ENCODE measurements around the gene CHL1.

CHL1 gene

GRCh38 chr3:396293-396692, 199.7 kb downstream of the CHL1 start:
- Histone ChIP-seq H3K9me2 (ENCODE audit: low read depth, low read length) (no peaks in the 10 kb centered on the region), H3K9ac (ENCODE audit: low read length) (no peak overlapping the region), H3K4me2 (ENCODE audit: low read length) (no peak overlapping the region), H3K4me3 (ENCODE audit: low read depth, low read length, poor library complexity, severe bottlenecking) (no peak overlapping the region), H3K27ac (ENCODE audit: low read depth, low read length, poor library complexity, severe bottlenecking) (no peak overlapping the region), H4K20me1 (ENCODE audit: insufficient read depth, low read length) (no peaks in the 10 kb centered on the region), H3K9me3 (ENCODE audit: low read length) (no peaks in the 10 kb centered on the region), H3K79me2 (ENCODE audit: insufficient read depth, low read length) (no peaks in the 10 kb centered on the region), H2AFZ (ENCODE audit: low read length) (no peak overlapping the region), H3K27me3 (ENCODE audit: insufficient read depth, low read length) (no peaks in the 10 kb centered on the region), H3K4me1 (ENCODE audit: insufficient read depth, low read length, severe bottlenecking) (no peaks in the 10 kb centered on the region), H3F3A (ENCODE audit: insufficient read depth, low read length) (no peaks in the 10 kb centered on the region), H3K36me3 (ENCODE audit: insufficient read depth, low read length) (no peaks in the 10 kb centered on the region)
- TF ChIP-seq, protein P1, sequence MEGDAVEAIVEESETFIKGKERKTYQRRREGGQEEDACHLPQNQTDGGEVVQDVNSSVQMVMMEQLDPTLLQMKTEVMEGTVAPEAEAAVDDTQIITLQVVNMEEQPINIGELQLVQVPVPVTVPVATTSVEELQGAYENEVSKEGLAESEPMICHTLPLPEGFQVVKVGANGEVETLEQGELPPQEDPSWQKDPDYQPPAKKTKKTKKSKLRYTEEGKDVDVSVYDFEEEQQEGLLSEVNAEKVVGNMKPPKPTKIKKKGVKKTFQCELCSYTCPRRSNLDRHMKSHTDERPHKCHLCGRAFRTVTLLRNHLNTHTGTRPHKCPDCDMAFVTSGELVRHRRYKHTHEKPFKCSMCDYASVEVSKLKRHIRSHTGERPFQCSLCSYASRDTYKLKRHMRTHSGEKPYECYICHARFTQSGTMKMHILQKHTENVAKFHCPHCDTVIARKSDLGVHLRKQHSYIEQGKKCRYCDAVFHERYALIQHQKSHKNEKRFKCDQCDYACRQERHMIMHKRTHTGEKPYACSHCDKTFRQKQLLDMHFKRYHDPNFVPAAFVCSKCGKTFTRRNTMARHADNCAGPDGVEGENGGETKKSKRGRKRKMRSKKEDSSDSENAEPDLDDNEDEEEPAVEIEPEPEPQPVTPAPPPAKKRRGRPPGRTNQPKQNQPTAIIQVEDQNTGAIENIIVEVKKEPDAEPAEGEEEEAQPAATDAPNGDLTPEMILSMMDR (IDR thresholded peaks at IDR 0.05; ENCODE audit: low read length) = no peak
- no peak for TF ChIP-seq EZH2 (IDR thresholded peaks at IDR 0.05; ENCODE audit: borderline replicate concordance, low read length)

DNA sequence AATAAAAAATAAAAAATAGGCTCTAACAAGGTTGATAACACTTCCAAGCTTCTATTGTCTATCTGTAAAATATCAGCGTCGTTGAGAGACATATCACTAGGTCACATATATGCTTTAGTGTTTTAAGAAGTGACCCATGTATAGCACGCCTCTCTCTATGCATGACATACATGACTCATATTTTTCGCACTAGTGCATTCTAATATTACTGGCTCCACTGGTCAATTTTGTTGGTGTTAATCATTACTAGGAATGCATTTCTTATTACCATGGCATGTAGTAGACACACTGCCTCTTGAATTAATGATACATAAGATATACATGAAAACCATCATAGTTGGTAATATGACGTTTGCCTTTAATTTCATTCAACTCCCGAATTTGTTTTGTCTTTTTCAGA, 203.1 kb downstream of the CHL1 start:
- no peaks in the 10 kb centered on the region for H3K79me2 ChIP-seq (ENCODE audit: insufficient read depth, low read length)
- H2AFZ ChIP-seq (ENCODE audit: low read length) = no peak overlapping the region
- H4K20me1 ChIP-seq (ENCODE audit: insufficient read depth, low read length) = no peaks in the 10 kb centered on the region
- H3K27ac ChIP-seq (ENCODE audit: low read depth, low read length, poor library complexity, severe bottlenecking) = no peak overlapping the region
- H3K9ac ChIP-seq (ENCODE audit: low read length) = no peak overlapping the region
- H3K27me3 ChIP-seq (ENCODE audit: insufficient read depth, low read length) = no peaks in the 10 kb centered on the region
- no peaks in the 10 kb centered on the region for H3K4me1 ChIP-seq (ENCODE audit: insufficient read depth, low read length, severe bottlenecking)
- H3K36me3 ChIP-seq (ENCODE audit: insufficient read depth, low read length) = no peaks in the 10 kb centered on the region
- H3K4me2 ChIP-seq (ENCODE audit: low read length) = no peak overlapping the region
- no peak overlapping the region for H3K4me3 ChIP-seq (ENCODE audit: low read depth, low read length, poor library complexity, severe bottlenecking)
- H3K9me2 ChIP-seq (ENCODE audit: low read depth, low read length) = no peaks in the 10 kb centered on the region
- H3F3A ChIP-seq (ENCODE audit: insufficient read depth, low read length) = no peaks in the 10 kb centered on the region
- no peak for TF ChIP-seq EZH2 (IDR thresholded peaks at IDR 0.05; ENCODE audit: borderline replicate concordance, low read length)
- TF ChIP-seq, protein P1 (IDR thresholded peaks at IDR 0.05; ENCODE audit: low read length) = no peak
- no peaks in the 10 kb centered on the region for H3K9me3 ChIP-seq (ENCODE audit: low read length)

DNA sequence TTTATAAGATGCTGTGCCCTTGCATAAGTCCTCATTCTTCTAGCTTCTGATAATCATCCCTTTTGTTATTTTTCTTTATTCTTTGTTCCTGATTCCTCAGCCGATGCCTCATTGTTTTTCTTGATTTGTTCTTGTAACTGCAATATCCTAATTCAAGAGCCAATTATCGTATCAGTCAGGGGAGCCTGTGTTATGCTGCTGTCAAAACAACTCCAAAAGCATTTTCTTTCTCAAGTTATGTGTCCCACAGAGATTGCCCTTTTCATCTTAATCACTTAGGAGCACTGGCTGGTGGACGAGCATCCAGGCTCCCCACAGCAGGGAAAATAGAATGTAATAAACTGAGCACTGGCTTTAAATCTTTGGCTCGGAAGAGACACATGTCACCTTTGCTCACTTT, 207.3 kb downstream of the CHL1 start:
- Histone ChIP-seq H3K4me2 (ENCODE audit: low read length) (no peak overlapping the region), H3K79me2 (ENCODE audit: insufficient read depth, low read length) (no peaks in the 10 kb centered on the region), H3K9me3 (ENCODE audit: low read length) (no peaks in the 10 kb centered on the region), H3K4me1 (ENCODE audit: insufficient read depth, low read length, severe bottlenecking) (no peaks in the 10 kb centered on the region), H3K9ac (ENCODE audit: low read length) (no peak overlapping the region), H3K9me2 (ENCODE audit: low read depth, low read length) (no peaks in the 10 kb centered on the region), H3F3A (ENCODE audit: insufficient read depth, low read length) (no peaks in the 10 kb centered on the region), H2AFZ (ENCODE audit: low read length) (no peak overlapping the region), H3K27me3 (ENCODE audit: insufficient read depth, low read length) (no peaks in the 10 kb centered on the region), H3K36me3 (ENCODE audit: insufficient read depth, low read length) (no peaks in the 10 kb centered on the region), H3K27ac (ENCODE audit: low read depth, low read length, poor library complexity, severe bottlenecking) (no peak overlapping the region), H3K4me3 (ENCODE audit: low read depth, low read length, poor library complexity, severe bottlenecking) (no peak overlapping the region), H4K20me1 (ENCODE audit: insufficient read depth, low read length) (no peaks in the 10 kb centered on the region)
- no peak for TF ChIP-seq EZH2 (IDR thresholded peaks at IDR 0.05; ENCODE audit: borderline replicate concordance, low read length)
- TF ChIP-seq, protein P1 (IDR thresholded peaks at IDR 0.05; ENCODE audit: low read length) = no peak
